Inflammatory macrophage (primary cell): Measurements from ENCODE around the gene KCNA2.

ENCODE experiments used
- DNase-seq, 2 donors: peaks; one replicate each; pipeline ENCODE4 v3.0.0-alpha.2; 2020 to 2022

The KCNA2 gene

DNA sequence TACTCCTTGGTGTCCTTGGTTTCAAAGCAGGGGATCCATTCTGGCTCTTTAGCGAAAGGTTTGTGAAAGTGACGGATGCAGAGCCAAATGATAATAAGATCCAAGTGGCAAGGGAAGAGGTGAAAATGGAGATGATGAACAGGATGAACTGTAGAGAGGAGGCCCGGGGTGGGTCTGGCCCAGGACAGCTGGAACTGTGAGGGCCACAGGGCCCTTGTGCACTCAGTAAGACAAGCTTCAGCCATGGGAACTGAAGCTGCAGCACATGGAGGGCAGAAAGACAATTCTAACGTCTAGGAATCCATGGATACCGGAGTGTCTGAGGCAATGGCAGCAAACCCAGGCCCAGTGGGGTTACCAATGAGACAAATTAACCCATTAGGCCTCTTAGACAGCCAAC is 4.8 kb downstream of the KCNA2 start:
- DNase-seq, result no peak

DNA sequence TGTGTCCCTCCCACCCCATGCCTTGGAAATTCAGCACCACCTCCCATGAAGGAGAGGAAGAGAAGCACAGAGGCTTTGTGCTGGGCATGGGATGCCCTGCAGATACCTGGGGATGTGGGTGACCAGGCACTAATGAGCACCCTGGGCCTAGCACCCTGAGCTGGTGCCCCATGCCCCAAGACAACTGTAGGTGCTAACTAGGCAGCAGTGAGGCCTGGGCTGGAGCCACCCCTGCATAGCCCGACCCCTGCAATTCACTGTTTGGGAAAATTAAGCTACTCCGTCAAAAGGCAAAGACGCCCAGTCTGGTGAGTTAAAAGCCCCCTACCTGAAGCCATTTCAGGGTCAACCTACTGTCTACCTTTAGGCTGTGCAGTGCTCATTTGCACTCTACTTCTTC is 5.4 kb downstream of the KCNA2 start:
- no peak for DNase-seq

DNA sequence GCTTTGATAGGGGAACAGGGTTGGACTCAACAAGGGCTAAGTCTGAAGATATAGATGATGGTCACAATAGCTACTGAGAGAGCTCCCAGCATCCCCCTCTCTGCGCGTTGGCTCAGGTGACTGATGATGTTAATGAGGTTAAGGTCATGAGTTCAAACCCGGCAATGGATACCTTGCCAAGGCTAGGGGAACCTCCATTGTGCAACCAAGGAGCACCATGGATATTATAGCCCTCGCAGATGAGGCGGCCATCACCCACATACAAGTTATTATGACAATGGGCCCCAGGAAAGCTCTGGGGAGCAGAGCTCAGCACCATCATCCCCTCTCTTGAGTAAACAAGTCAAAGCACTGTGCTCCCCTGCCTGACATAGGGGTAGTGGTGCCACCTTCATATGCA is 8.2 kb downstream of the KCNA2 start:
- DNase-seq, result no peak

DNA sequence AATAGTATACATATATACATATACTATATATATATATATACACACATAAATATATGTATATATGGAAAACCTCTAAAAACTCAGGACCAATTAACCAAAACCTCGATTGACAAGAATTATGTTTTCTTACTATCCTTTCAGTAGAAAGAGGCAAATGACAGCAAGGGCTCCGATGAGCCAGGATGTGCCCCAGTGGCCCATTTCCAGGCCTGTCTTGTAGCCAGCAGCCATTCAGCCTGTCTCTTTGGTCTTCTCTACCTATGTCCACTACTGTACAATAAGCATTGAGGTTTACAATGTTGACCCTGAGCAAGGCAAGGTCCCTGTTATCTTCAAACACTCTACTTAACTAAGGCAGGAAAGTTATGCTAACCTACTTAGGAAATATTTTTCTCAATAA is 9.8 kb downstream of the KCNA2 start:
- no peak for DNase-seq

DNA sequence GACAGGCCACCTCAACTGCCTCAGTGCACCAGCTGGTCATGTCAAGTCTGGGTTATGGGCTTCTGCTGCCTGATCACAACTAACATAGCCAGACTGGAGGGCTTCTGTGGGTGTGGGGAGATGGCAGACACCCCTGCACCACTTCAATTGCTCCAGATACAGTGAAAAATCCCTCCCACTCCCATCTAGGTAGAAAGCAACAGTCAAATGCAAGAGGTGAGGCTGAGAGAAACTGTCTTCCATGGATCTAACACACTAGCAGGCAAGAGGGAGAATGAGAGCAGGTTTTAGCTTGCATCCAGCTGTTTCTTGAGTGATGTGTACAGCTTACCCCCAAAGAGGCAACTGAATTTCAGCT is 10.8 kb downstream of the KCNA2 start:
- no peak for DNase-seq

DNA sequence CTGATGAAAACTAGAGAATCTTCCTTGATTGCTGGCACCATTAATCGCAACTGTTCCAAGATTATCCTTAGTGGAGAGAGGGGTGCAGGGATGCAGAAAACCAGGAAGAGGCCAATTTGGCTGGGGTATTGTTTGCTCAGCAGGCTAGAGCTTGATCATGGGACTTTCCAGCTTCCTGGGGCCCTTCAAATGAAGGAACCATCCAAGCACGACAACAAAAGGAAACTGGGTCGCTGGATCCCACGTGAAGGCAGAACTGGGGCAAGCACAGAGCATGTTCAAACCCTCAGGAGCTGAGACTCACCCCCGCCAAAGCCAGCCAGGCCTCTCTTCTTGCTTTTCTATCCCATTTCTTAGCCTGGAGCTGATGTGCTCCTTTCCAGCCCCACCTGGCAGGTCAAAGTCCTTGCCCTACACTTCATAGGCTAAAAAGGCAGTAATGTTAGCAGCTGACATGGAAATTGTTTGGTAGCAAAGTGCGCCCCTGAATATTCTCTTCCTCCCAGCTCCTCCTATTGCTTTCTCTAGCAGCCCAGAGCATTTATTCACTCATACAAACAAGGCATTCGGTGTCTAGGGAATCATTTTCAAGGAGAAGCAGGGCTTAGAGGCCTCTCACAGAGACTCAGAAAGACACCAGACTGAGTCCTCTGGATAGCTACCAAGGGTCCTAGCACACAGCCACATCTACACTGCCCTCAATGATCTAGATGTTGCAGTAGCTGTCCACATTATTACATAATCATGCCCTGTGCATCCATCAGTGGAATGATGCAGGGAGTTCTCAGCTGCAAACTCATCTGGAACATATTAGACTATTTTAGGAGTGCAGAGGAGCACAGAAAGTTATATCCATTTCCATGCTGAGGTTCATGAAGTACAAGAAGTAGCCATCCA is 11.5 kb downstream of the KCNA2 start:
- DNase-seq, result no peak

DNA sequence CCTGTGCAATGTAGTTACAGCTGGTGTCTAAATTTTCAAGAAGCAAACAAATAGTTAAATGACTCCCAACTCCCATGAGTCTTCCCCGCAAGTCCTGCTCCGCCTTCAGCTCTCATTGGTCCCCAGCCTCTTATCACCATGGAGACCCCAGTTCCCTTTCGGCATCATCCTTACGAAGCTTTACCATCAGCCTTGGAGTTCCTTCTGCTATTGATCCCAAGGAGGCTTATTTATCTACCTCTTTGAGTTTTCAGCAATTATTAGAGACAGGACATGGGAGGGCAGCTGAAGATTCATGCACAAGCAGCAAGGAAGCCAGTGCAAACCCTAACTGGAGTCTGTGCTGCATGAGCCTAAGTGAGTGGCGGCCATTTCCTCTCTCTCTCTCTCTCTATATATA is 12.3 kb downstream of the KCNA2 start:
- DNase-seq, result no peak

DNA sequence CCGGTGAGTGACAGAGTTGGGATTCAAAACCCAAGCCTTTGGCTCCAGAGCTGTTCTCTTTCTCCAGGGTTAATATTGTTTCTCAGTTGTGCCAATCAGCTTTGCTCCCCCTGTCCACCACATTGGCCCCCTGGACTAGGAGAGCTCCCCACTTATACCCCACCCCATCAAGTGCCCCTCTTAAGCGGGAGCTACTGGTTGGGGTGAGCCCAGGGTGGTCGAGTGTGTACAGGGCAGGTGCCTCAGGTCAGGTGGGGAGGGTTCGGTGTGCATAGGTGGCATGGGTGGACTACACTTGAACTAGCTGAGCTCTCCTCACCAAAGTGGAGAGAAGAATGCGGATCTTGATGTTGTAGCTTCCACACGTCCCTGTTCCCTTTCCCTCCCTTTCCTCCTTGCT is 14.2 kb downstream of the KCNA2 start:
- no peak for DNase-seq

DNA sequence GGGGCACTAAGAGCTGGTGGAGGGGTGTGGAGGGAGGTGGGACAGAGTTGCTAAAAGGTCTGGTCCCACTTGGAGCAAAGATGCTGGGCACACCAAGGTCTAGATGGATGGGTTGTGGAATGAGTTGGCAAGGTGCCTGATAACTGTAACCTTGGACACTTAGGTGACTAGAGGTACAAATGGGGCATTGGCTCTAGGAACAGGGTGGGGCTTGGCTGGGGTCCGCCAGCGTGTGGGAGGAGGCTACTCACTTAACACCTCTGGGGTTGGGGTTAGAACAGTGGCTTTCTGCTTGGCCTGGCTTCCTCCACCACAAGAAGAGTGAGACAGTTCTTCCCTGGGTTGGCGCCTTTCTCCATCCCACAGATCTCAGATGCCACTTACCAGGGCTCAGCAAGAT is 17.2 kb downstream of the KCNA2 start:
- DNase-seq, result no peak

DNA sequence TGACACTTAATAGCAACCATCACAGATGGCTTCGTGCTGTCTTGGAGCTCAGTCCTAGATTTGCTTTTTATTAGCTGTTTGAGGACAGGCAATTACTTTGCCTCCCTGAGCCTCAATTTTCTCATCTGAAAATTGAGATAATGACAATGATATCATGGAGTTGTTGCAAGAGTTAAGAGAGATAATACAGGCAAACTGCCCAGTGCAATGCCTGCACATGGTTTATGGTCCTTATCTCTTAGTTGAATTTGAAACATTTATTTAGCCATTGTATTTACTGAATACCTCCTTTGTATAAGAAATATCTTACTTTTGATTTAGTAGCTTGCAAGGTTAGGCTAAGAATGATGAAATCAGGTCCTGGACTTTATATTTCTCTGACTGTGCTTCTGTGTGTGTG is 17.7 kb downstream of the KCNA2 start:
- DNase-seq, result no peak

DNA sequence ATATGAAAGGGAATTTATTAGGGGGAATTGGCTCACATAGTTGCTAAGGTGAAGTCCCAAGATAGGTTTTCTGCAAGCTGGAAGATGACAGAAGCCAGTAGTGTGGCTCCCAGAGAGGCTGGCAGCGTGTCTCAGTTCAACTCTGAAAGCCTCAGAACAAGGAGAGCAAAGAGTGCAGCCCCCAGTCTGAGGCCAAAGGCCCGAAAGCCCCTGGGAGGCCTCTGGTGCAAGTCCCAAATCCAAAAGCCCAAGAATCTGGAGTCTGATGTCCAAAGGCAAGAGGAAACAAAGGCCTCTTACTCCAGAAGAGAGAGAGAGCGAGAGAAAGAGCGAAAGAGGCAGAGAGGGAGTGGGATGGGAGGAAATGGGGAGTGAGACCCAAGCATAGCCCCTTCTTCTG is 18.3 kb downstream of the KCNA2 start:
- no peak for DNase-seq

DNA sequence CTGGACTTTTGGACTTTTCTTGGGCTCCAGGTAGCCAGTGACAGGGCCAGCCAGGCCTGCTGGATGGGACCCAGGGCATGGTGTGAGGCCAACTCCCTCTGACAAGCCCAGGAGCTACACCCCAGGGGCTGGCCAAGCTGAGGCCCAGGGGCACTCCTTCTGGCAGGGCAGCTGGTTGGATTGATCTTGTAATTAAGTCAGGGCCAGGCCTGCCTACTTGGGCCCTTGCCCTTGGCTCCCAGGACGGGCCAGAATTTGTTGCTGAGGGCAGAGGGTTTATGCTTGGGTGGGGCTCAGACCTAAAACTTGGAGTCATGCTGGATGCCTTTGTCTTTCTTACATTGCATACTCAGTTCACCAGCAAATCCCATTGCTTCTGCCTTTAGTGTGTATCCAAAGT is 20.7 kb downstream of the KCNA2 start:
- DNase-seq, result no peak

DNA sequence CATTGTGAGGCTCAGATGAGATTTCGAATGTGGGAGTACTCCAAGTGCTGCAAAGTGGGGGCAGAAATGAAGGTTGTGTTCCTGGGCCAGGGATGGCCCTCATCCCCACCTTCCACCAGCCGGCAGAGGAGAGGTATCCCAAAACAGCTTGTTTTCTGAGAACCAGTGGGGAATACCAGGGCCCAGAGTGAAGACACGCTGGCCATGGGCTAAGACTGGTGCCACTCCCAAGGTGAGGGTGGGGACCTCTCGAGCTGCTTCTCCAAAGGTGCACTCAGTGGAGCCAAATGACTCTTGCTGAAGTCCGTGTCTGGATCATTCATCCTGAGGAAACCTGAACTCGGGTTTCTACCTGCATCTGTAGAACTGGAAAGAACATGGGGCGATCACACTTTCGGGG is 22.1 kb downstream of the KCNA2 start:
- no peak for DNase-seq

DNA sequence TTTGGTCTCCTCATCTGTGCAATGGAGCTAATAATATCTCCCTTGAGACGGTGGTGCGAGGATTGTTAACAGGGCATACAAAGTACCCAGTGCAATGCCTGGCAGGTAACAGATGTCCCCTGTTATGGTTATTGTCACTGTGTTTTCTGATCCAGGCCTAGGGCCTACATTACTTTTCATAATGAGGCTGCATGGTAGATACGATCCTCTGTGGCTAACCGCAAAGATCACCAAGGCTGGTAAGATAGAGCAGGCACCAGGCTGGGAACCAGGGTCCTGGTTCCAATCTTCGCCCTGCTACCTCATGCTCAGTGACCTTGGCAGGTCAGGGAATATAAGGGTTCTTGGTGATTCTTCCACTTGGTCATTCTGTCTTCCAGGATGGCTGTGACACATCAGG is 22.7 kb downstream of the KCNA2 start:
- DNase-seq, result no peak

DNA sequence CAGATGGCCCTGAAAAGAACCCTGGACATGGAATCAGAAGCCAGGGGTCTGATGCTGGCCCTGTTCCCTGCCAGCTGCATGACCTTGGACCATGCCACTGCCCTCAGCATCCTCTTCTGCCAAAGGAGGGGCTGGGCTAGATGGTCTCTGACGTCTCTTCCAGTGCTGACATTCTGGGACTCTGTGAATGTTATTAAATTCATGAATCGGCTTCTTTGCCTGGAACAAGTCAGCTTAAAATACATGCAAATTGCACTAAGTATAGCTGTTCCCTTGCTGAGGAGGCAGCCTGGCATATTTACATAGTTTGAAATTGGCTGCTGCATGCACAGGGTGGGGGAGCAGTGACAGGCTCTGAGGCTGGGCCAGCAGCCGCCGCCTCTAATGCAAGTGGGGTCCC is 23.8 kb downstream of the KCNA2 start:
- no peak for DNase-seq

DNA sequence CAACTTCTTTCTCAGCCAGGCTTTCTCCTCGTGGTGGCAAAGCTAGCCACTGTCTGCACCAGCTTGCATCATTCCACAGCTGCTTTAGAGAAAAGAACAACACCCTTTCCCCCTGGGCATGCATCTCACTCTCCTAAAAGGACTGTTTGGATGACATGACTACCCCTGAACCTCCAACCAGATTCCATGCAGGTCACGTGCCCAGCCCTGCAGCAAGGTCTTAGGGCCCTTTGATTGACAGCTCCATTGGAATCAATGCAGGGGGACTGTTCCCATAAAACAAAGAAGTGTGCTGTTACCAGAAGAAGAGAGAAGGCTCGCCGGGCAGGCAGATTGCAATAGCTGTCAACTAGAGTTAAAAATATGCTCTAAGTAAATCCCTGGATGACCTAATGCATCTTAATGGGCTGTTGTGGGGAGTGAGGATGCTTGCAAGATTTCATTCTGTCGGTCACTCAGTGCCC is 24.4 kb downstream of the KCNA2 start:
- DNase-seq, result no peak

DNA sequence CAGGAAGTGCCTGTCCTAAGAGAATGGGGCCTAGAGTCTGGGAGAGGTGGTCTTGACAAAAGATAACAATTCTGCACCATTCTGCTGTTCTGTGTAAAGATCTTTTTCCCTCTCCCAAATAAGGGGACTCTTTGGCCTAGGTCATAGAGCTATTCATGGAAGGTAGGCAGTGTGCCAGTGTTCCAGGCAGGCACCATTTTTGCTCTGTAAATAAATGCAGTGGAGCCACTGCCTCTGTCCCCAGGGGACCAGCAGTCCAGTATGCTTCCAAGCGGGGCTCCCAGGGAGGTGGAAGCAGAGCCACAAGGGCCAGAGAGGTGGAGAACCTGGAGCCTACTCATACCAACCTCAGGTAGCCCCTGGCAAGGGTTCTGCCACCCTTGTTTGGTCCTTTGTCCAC is 25.9 kb downstream of the KCNA2 start:
- DNase-seq, result no peak

DNA sequence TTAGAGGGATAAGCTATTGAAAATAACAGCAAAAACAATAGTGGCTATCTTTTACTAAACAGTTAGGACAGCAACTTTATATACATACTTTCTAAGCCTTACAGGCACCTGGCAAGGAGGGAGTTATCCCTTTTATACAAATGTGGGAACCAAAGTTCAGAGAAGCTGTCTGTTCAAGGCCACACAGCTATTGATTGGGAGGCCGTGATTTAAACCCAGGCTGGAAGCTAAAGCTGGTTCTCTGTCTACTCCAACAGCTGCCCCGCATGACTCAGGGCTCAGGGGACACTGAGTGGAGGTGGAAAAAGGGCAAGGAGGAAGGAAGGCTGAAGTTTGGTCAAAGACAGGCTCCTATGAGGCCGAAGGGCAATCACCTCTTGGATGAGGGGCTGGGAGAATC is 26.7 kb downstream of the KCNA2 start:
- DNase-seq, result no peak

DNA sequence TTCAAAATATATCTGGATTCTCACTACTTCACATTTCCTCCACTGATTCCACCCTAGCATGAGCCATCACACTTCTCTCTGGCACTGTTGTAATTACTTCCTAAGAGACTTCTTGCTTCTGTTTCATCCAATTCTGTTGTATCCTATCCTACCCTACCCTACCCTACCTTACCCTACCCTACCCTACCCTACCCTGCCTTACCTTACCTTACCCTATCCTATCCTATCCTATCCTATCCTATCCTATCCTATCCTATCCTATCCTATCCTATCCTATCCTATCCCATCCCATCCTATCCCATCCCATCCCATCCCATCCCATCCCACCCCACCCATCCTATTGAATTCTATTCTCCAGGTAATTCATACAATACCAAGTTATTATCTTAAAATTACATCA is 29.7 kb downstream of the KCNA2 start:
- DNase-seq, result no peak

DNA sequence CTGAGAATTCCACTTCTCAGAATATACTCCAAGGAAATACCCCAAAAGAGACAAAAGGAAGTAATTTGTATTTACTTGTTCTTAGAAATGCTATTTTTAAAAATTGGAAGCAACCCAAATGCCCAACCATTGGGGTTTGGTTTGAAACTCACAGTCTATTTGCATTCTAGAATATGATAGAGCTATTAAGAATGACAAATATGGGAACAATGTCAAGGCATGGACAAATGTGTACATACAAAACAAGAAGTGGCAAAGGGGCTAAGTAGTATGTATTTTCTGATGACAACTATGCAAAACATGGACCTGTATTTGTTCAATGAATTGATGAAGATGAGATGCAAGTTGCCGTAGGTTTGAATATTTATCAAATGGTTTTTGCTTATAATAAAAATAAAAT is 32.8 kb downstream of the KCNA2 start:
- no peak for DNase-seq

DNA sequence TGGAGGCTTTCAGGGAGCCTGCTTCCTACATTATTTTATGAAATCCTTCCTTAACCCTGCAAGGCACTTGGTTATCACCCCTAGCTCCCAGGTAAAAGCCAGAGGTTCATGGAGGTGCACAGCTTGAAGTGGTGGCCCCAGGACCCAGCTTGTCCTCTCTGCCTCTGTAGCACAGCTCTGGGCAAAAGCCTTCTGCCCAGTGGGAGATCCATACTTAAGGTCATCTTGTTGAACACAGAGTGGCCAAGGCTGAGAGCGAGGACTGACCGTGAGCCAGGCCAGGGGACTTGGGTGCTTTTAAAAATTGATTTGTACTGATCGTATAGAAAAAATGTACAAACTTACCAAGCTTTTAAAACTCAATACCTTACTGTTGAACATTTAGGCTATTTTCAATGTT is 33.4 kb downstream of the KCNA2 start:
- no peak for DNase-seq

DNA sequence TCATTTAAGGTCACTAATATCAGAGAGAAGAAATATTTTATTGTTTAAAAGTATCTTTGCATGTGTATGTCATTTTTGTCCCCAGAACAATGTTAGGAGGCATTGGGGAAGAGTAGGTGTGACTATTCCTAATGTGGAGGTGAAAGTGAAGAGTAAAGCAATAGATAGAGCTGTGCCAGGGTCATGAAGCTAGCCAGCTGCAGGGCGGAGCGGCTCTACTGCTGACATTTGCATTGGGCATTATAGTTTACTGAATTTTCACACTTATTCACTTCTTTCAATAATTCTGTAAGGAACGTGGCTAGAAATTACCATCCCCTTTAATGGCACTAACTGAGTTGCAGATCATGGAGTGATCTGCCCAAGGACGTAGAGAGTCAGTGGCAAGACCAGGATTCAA is 35.3 kb downstream of the KCNA2 start:
- no peak for DNase-seq

DNA sequence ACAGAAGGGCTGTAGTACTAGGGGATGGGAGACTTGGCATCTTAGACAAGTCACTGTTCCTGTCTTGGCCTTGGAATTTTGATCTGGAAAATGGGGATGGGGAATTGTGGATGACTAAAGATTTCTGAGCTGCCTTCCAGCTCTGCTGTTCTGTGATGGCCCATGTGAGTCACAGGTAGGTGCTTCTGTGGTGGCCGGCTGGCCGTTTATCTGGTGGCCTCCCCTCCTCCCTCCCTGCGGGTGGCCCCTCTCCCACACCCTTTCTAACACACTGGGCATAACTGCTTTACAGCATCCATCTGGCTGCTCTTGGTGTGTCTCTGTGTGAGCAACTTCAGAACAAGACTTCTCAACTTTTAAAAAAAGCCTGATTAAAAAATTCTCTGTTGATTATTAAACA is 35.9 kb downstream of the KCNA2 start:
- no peak for DNase-seq

DNA sequence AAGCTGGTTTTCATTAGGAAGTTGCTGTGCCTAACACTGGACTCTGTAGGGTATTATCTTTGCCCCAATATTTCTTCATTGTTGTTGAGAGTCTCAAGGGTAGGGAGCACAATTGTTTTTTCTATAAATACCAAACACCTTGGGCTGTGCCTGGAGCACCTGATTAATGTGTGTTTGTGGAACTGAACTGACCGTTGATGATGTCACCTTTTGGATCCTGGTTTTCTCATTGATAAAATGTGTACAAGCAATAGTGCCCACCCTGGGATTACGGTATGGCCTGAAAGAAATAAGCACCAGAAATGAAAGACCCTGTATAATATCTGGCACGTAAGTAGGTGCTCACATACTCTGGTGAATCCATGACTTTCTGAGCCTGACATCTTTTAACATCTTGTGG is 39.3 kb downstream of the KCNA2 start:
- DNase-seq, result no peak

DNA sequence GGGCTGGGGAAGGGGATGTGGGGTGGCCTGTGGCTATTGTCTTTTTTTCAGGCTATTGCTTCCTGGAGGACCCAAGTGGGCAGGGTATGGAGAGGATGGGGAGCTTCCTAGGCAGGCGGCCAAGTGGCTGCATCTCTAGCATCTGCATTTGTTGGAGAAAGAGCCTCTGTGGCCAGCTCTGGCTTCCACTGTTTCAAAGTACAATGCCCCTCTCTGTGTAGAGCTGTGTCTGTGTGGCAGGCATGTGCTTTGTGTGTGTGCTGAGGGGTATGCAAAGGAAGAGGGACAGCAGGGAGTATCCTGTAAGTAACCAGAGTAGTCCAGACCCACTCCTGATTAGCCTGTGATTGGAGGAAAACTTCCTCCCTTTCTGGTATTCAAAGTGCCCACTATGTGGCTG is 40.6 kb downstream of the KCNA2 start:
- DNase-seq, result no peak
